Right ventricle myocardium superior (tissue), 1 donor: ENCODE data around the gene CABCOCO1. TPM values are rescaled to one million over a fixed set of nuclear protein-coding genes. Genes with fewer than 3 reads are reported as not detected.

Experiments used
- ATAC-seq: fragments of 200-7000 bp; cut with Tn5 transposase; one replicate; pipeline ENCODE4 v1.9.1; 2020; ENCODE audit warnings: mild to moderate bottlenecking; ENCODE audit not compliant: poor library complexity
- DNase-seq: peaks from one replicate; pipeline ENCODE4 v3.0.0-alpha.2; 2020
- intact Hi-C: fragments of 100-400 bp; cut with DNase I; formaldehyde crosslinking; loops from one replicate; pipeline ENCODE4 v1.11.2; 2022
- total RNA-seq: library from RNA; stranded (reverse); fragmentation: NEBNext Ultra II Directional; extraction: Animal tissue kit (Norgen Biotek cat#: 25700); gene quantifications from one replicate; pipeline ENCODE4 v1.2.1, GENCODE V29; 2021
- donor health status: DM: no; HTN: yes; CAD: no; lungs with severe emphysema.

CABCOCO1 gene
- total RNA-seq, 1 donor from 2014 or later, result not detected

DNA sequence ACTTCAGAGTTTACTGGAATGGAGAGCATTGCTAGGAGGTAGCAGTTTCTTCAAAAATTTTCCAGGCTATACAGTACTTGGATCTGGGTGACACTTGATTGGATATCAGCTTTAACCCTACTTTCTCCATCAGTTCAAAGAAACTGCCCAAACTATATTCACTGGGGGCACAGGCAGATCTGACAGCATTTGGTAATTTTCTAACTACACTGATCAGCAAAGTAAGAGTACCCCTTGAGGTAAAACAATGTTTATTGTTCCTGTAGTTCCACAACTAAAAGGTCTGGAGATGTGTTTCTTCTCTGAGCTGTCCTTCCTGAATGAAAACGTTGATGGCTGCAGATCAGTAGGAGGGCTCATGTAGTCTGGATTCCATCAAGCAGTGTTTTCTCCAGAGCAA lies 104.2 kb downstream of the CABCOCO1 start:
- intact Hi-C loops, result no loop called here
- ATAC-seq (no peak), DNase-seq (no peak)

DNA sequence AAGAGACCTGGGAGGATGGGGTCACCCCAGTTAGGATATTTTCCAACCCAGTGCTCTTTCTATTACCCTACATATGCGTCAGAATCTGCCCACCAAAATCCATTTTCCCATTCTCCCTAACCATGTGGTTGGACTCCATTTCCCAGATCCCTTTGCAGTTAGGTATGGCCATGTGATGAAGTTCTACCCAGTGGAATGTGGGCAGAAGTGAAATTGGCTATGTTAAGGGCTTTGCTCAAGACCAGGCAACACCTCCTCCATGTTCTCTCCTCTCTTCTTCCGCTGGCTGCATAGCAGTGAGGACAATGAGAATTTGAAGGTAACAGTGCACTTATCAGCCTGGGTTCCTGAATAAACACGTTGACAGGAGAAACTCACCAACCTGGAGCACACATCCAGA lies 111.3 kb downstream of the CABCOCO1 start:
- no peak for DNase-seq
- ATAC-seq, result no peak
- intact Hi-C loops, result no loop called here

DNA sequence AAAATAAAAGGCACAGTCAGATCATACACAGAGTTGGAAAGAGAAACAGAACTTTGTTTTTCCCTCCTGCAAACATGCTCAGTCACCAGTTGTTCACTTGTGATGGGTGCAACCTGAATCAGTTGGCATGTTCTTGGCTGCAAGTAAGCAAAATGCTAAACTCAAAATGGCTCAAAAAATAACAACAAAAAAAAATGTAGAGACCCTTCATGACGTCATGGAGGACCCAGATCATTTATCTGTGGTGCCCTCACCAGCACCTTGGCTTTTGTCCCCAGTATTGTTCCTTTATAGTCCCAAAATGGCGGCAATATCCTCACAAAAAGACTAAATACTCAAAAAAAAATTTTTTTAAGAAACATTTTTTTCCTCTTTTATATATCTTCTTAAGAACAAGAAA lies 112.4 kb downstream of the CABCOCO1 start:
- intact Hi-C loops, result no loop called here
- DNase-seq (no peak), ATAC-seq (no peak)

DNA sequence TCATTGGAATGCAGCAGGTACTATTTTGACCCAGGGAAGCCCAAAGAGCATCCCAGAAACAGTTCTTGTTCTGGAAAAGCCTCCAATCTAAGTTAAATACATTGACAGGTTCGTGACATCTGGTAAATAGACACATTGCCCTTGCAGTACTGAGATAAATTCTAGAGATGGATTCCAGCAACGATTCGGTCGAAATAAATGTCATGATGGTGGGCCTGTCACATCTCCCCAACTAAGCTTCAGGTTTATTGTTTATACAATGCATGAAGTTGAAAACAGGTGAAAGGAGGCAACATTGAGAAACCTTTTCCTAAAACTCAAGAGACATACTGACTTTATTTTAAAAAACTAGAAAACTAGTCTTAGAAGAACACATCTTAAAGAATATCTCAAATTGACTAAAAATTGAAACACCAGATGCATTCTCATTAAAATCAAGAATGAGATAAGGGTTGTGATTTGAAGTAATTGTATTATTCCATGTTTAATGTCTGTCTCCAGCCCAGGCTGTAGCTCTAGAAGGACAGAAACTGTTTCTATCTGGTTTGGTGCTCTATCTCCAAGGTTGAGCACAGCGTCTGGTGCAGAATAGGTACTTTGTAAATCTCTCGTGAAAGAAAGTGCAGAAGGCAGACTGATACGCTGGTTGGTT lies 114.0 kb downstream of the CABCOCO1 start:
- ATAC-seq, result no peak
- no peak for DNase-seq
- intact Hi-C loops, result no loop called here

- DNase-seq (no peak), ATAC-seq (no peak)
- intact Hi-C loops, result no loop called here
Observed at GRCh38 chr10:61778137-61778536, 115.4 kb downstream of the CABCOCO1 start.

- no peak for DNase-seq
Observed at GRCh38 chr10:61779276-61779675, 116.5 kb downstream of the CABCOCO1 start.

GRCh38 chr10:61779950-61780659 lies 117.4 kb downstream of the CABCOCO1 start:
- ATAC-seq, result peak; percentile 62
- DNase-seq, result peak; percentile 47
- intact Hi-C loops, result no loop called here

More at GRCh38 chr10:61779276-61779675, 116.5 kb downstream of the CABCOCO1 start:
- ATAC-seq, result no peak
- intact Hi-C loops, result no loop called here

DNA sequence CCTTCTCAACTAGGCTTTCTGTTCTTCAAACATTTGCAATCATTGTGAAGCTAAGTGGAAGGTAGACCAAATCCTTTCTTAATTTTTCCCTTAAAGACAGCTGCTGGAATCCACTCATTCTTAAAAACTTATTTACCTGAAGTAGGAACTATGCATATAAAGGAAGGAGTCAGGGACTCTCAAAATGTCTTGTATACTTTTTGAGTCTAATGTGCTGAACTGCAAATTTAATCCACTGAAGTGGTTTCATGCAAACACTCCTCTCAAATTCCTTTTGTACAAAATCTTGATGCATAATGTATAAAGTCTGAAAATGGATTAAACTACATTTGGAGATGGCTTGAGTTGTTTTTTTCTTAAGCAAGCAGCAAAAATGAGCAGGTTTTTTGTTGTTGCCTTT lies 118.0 kb downstream of the CABCOCO1 start:
- intact Hi-C loops, result no loop called here
- DNase-seq, result no peak
- ATAC-seq, result no peak

- ATAC-seq (no peak), DNase-seq (no peak)
- intact Hi-C loops, result no loop called here
Observed at GRCh38 chr10:61781969-61782403, 119.3 kb downstream of the CABCOCO1 start.

DNA sequence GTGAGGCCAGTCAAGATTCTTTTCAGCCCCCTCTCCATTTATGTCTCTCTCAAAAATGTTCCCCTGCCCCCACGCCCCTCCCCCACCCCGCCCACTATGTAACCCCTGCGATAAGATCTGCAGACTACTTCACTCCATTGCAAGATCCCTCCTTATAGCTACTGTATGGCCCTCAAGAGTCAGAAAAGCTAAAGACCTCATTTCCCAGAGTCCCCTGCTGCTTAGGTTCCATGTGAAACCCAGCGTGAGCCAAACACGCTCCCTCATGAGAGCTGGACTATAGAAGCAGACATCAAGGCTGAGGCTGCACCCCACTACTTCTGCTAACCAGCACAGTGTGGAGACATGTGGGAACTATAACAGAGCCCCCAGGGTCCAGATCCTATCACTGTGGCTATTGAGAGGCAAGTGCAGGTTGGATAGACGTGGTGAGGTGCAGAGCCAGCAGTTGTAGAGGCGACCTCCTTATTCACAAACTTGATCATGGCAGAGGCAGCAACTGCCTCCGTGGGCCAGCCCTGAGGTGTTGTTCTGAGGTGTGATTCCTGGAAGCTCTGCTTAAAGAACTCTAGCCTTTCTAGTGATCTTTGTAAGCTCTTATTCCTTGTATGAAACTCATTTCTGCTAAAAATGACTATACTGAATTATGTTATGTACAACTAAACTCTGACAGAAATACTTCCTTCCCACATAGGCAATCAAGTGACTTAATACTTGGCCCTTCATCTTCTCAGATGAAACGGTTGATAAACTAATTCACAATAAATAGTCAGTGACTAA lies 121.8 kb downstream of the CABCOCO1 start:
- DNase-seq (no peak), ATAC-seq (no peak)
- intact Hi-C loops, result no loop called here

DNA sequence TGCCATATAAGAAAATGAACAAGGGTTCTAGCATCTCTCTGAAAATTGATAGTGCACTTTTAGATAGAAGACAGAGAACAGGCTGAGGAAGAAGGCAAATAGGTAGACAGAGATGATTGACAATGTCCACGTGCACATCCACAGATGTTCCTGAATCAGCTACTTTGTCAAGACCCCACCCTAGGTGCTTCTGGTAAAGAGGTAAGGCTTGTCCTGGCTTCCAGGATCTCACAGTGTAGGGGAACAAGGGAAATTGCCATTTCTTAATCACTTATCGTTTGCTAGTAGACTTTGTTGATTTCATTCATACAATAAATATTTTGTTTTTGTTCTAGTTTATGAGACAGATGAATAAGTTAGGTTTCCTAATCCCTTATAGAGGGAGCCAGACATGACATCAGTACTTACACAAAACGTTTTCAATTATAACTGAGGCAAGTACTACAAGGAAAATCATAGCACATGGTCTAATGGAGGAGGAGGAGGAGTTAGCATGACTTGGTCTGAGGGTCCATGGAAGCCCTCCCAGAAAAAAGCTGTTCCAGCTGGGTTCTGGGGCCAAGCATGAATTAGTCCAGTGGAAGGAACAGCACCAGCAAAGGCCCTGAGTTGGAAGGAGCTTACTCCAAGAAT lies 122.9 kb downstream of the CABCOCO1 start:
- no peak for ATAC-seq
- no peak for DNase-seq
- intact Hi-C loops, result no loop called here

DNA sequence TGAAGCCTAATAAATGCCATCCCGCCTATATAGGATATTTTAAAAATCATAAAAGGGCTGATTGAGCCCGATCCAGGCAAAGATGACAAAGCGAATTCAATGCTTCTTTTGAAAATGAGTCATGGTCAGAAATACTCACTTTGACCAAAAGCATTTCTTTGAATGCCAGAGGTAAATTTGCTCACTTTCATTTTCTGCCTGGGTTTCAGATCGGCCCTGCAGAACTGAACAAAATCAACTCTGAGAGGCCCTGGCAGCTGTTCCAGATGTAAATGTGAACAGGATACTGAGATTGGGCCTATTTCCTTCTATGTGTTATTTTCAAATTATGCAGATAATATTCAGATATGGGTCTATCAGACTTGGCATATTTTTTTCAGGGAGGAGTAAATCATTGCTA lies 124.0 kb downstream of the CABCOCO1 start:
- ATAC-seq, result no peak
- intact Hi-C loops, result no loop called here
- DNase-seq, result no peak

DNA sequence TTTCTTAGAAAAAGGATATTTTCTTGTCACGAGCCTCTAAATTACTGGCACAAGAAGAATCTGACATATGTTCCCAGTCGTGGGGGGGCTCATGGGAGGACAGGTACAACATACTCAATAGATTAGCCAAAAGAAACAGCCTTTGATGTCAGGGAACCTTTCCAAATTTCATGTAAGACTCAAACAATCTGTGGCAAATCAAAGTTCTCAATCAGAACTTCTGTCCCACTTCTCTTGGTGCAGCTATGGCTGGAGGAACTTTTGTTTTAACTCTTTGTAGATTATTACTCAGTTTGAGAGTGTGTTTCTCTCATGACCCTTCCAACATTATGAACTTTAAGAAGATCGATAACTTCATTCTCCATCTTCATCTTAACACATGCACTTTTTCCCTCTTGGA lies 124.4 kb downstream of the CABCOCO1 start:
- ATAC-seq (no peak), DNase-seq (no peak)
- intact Hi-C loops, result no loop called here

DNA sequence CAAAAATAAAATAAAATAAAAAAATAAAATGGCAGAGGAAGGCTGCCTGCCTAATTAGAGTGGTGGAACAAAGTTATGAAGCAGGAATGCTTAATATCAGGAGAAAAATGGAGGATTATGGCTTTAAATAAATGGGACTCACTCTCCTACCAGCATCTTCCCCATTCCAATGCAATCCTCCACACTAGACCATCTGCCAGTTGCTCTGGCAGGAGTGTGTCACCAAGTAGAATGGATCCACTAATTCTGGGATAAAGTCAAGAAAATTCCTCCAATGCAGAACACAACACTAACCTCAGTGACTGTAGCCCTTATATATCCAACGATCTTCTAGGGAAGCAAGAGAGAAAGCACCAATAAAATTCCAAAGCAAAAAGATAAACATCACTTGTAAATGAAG lies 126.3 kb downstream of the CABCOCO1 start:
- intact Hi-C loops, result no loop called here
- ATAC-seq (no peak), DNase-seq (no peak)

DNA sequence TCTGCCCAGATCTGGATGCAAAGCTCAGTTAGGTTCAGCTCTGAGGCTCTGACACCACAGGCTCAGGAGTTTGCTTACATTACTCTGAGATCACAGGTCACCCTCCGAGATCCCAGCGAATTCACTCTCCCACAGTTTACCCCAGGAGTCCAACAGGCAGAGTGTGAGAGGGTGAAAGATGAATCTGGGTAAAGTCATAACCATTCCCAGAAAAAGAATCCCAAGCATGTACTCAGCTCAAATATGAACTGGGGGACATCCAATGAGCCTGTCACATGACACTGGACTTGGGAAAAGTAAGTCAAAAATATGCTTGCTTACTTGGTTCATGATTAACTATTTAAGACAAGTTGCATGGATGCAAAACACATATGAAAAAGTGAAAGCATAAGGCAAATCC lies 128.5 kb downstream of the CABCOCO1 start:
- DNase-seq (no peak), ATAC-seq (no peak)
- intact Hi-C loops, result no loop called here

DNA sequence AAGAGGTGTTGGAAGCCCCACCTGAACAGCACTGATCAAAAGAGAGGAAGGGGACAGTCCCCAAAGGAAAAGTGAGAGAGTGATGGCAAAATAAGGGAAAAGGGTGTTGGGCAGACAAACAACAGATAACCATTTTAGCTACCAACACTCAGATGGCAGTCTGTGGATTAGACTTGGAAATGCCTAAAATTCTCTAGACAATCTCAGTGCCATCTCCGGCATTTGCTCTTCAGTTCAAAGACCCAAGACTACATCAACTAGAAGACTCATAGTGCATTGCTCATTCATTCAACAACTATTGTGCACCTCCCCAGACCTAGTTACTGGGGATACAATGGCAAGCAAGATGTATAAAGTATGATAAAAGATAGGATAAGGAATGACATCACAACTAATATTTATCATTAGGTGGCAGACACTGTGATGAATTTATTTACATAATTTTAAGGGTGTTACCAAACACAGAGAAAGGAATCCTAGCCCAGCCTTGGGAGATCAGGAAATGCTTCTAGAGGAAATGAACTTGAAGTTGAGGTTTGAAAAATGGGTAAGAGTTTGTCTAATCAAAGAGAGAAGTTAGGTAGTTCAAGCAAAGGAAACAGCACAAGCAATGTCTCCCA lies 129.5 kb downstream of the CABCOCO1 start:
- DNase-seq (no peak), ATAC-seq (no peak)
- intact Hi-C loops, result no loop called here

- DNase-seq (no peak), ATAC-seq (no peak)
- intact Hi-C loops, result no loop called here
Observed at GRCh38 chr10:61792921-61793320, 130.2 kb downstream of the CABCOCO1 start.

GRCh38 chr10:61793760-61794703 lies 131.3 kb downstream of the CABCOCO1 start:
- ATAC-seq (no peak), DNase-seq (no peak)
- intact Hi-C loops, result no loop called here
